OCI-LY1 (cell line): ENCODE data around the gene ZNF366.

Source experiments
- H2AFZ ChIP-seq: fragments of 200-600 bp; sonication (generic), shearing (Covaris generic); 2 replicates; pipeline ENCODE4 v1.6.0; 2014; ENCODE audit warnings: antibody characterized with exemption, mild to moderate bottlenecking, low read length
- H3F3A ChIP-seq: fragments of 200-600 bp; sonication (generic), shearing (Covaris generic); 2 replicates; pipeline ENCODE4 v1.6.0; 2014; ENCODE audit warnings: mild to moderate bottlenecking, antibody characterized with exemption, low read length, moderate library complexity; ENCODE audit not compliant: insufficient read depth
- H3K27ac ChIP-seq: fragments of 200-600 bp; sonication (generic); 2 replicates; pipeline ENCODE4 v1.5.1; 2014; ENCODE audit warnings: low read length, mixed run types, mild to moderate bottlenecking, low read depth; ENCODE audit not compliant: poor library complexity, severe bottlenecking
- H3K27me3 ChIP-seq: fragments of 200-600 bp; sonication (generic); 2 replicates; pipeline ENCODE4 v1.6.0; 2014; ENCODE audit warnings: antibody characterized with exemption, mild to moderate bottlenecking, low read length, moderate library complexity; ENCODE audit not compliant: insufficient read depth
- H3K36me3 ChIP-seq: fragments of 200-600 bp; sonication (generic); 2 replicates; pipeline ENCODE4 v1.6.1; 2014; ENCODE audit warnings: mild to moderate bottlenecking, antibody characterized with exemption, low read length, moderate library complexity, mixed read lengths; ENCODE audit not compliant: insufficient read depth
- H3K4me1 ChIP-seq: fragments of 200-600 bp; sonication (generic); 2 replicates; pipeline ENCODE4 v1.5.1; 2014; ENCODE audit warnings: mild to moderate bottlenecking, low read length, moderate library complexity; ENCODE audit not compliant: insufficient read depth, severe bottlenecking
- H3K4me2 ChIP-seq: fragments of 200-600 bp; sonication (generic), shearing (Covaris generic); 2 replicates; pipeline ENCODE4 v1.6.1; 2014; ENCODE audit warnings: low read length
- H3K4me3 ChIP-seq: fragments of 200-600 bp; sonication (generic); 2 replicates; pipeline ENCODE4 v1.5.1; 2014; ENCODE audit warnings: low read length, low read depth, mild to moderate bottlenecking, mixed read lengths; ENCODE audit not compliant: poor library complexity, severe bottlenecking
- H3K79me2 ChIP-seq: fragments of 200-600 bp; shearing (Covaris generic); 2 replicates; pipeline ENCODE4 v1.6.1; 2016; ENCODE audit warnings: mixed run types, low read length, mixed read lengths; ENCODE audit not compliant: insufficient read depth
- H3K9ac ChIP-seq: fragments of 200-600 bp; sonication (generic), shearing (Covaris generic); 2 replicates; pipeline ENCODE4 v1.6.1; 2014; ENCODE audit warnings: mild to moderate bottlenecking, low read length, mixed read lengths
- H3K9me2 ChIP-seq: fragments of 200-600 bp; sonication (generic), shearing (Covaris generic); 2 replicates; pipeline ENCODE4 v1.6.1; 2014; ENCODE audit warnings: low read depth, mild to moderate bottlenecking, low read length, mixed read lengths
- H3K9me3 ChIP-seq: fragments of 200-600 bp; shearing (Covaris generic); 2 replicates; pipeline ENCODE4 v1.6.1; 2014; ENCODE audit warnings: low read length, mixed read lengths
- H4K20me1 ChIP-seq: fragments of 200-600 bp; sonication (generic), shearing (Covaris generic); 2 replicates; pipeline ENCODE4 v1.6.0; 2016; ENCODE audit warnings: mild to moderate bottlenecking, low read length; ENCODE audit not compliant: insufficient read depth
- CTCF ChIP-seq: fragments of 200-600 bp; sonication (generic), shearing (Covaris generic); IDR thresholded peaks from 2 replicates; pipeline ENCODE4 v1.5.1; 2017; ENCODE audit warnings: mild to moderate bottlenecking, antibody characterized with exemption, low read length, moderate library complexity, mixed read lengths
- EZH2 ChIP-seq: fragments of 200-600 bp; sonication (generic), shearing (Covaris generic); IDR thresholded peaks from 2 replicates; pipeline ENCODE4 v1.8.0; 2017; ENCODE audit warnings: borderline replicate concordance, mixed run types, mild to moderate bottlenecking, antibody characterized with exemption, low read length, moderate library complexity, mixed read lengths

Gene ZNF366

GRCh38 chr5:72417333-72418062, 89.7 kb downstream of the ZNF366 start:
- no peaks in the 10 kb centered on the region for H3K79me2 ChIP-seq
- no peak overlapping the region for H3K27ac ChIP-seq
- no peaks in the 10 kb centered on the region for H3K27me3 ChIP-seq
- H3K9me2 ChIP-seq: no peaks in the 10 kb centered on the region
- no peak overlapping the region for H3K4me3 ChIP-seq
- H3K9me3 ChIP-seq: no peaks in the 10 kb centered on the region
- H2AFZ ChIP-seq: no peak overlapping the region
- H3K9ac ChIP-seq: no peak overlapping the region
- no peaks in the 10 kb centered on the region for H3K4me1 ChIP-seq
- no peak overlapping the region for H3K4me2 ChIP-seq
- TF ChIP-seq EZH2: no peak
- TF ChIP-seq CTCF: no peak
- no peaks in the 10 kb centered on the region for H3F3A ChIP-seq
- no peaks in the 10 kb centered on the region for H4K20me1 ChIP-seq
- H3K36me3 ChIP-seq: no peaks in the 10 kb centered on the region

GRCh38 chr5:72415616-72416325, 91.4 kb downstream of the ZNF366 start:
- no peak overlapping the region for H3K27ac ChIP-seq
- H3K36me3 ChIP-seq: no peaks in the 10 kb centered on the region
- no peaks in the 10 kb centered on the region for H4K20me1 ChIP-seq
- H3K9me3 ChIP-seq: no peaks in the 10 kb centered on the region
- no peak overlapping the region for H3K4me2 ChIP-seq
- no peak for TF ChIP-seq CTCF
- TF ChIP-seq EZH2: no peak
- H3K4me3 ChIP-seq: no peak overlapping the region
- H3K79me2 ChIP-seq: no peaks in the 10 kb centered on the region
- H3K27me3 ChIP-seq: no peaks in the 10 kb centered on the region
- no peak overlapping the region for H2AFZ ChIP-seq
- no peaks in the 10 kb centered on the region for H3F3A ChIP-seq
- H3K9ac ChIP-seq: no peak overlapping the region
- no peaks in the 10 kb centered on the region for H3K4me1 ChIP-seq
- no peaks in the 10 kb centered on the region for H3K9me2 ChIP-seq

GRCh38 chr5:72412283-72413055, 94.7 kb downstream of the ZNF366 start:
- no peaks in the 10 kb centered on the region for H3K4me1 ChIP-seq
- no peaks in the 10 kb centered on the region for H3K27me3 ChIP-seq
- no peak overlapping the region for H3K4me2 ChIP-seq
- no peaks in the 10 kb centered on the region for H3K36me3 ChIP-seq
- H3K9ac ChIP-seq: no peak overlapping the region
- H3K27ac ChIP-seq: no peak overlapping the region
- H3K9me3 ChIP-seq: no peaks in the 10 kb centered on the region
- TF ChIP-seq EZH2 (no peak), CTCF (no peak)
- no peaks in the 10 kb centered on the region for H4K20me1 ChIP-seq
- H3K4me3 ChIP-seq: no peak overlapping the region
- no peak overlapping the region for H2AFZ ChIP-seq
- no peaks in the 10 kb centered on the region for H3K9me2 ChIP-seq
- H3F3A ChIP-seq: no peaks in the 10 kb centered on the region
- no peaks in the 10 kb centered on the region for H3K79me2 ChIP-seq
